LNCaP clone FGC (cell line): ENCODE results near the gene IGF2BP3.

Source experiments
- DNase-seq: peaks from one replicate; pipeline ENCODE4 v3.0.0-alpha.2; 2011; ENCODE audit warnings: low read depth
- H3K4me3 ChIP-seq: 2 replicates; pipeline ENCODE4 v1.5.1; 2011; ENCODE audit warnings: mild to moderate bottlenecking, low read depth, low read length, control low read depth
- CTCF ChIP-seq: IDR thresholded peaks from 2 replicates; pipeline ENCODE4 v1.5.1; 2012; ENCODE audit warnings: mild to moderate bottlenecking; ENCODE audit not compliant: control insufficient read depth, insufficient read depth; ENCODE audit errors: extremely low read depth

IGF2BP3 gene

DNA sequence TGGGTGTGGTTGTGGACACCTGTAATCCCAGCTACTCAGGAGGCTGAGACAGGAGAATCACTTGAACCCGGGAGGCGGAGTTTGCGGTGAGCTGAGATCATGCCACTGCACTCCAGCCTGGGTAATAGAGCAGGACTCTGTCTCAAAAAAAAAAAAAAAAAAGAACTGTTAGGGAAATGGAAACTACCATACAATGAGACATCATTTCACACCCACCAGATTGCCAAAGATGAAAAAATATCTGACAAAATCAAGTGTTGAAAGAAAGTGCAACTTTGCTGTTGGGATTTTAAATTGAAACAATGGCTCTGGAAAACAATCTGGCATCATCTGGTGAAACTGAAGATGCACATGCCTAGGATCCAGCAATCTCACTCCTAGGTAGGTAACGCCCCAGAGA, 187.2 kb downstream of the IGF2BP3 start:
- no peak overlapping the region for H3K4me3 ChIP-seq
- no peak for DNase-seq
- TF ChIP-seq CTCF, result no peak

DNA sequence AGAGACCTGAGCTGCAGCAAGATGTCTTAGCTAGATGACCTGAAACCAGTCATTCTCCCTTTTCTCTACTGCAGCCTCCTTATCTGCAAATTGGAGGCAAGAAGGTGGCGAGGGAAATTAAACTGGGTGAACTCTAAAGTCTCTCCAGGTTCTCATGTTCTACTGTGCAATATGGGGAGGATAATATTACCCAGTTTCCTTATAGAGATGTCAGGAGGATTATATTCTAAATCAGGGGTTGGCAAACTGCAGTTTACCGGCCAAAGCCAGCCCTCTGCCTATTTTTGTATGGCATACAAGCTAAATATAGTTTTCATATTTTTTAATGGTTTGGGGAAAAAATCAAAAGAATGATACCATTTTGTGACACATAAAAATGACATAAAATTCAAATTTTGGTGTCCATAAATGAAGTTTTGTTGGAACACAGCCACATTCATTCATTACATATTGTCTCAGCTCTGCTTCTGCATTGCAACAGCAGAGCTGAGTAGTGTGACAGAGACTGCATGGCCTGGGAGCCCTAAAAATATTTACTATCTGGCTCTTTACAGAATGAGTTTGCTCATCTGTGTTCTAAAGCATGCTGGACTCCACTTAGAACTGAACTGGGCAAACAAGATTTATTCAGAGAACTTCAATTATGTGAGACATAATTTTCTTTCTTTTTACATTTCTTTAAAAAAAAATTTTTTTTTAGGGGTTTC, 190.3 kb downstream of the IGF2BP3 start:
- DNase-seq, result no peak
- TF ChIP-seq CTCF, result no peak
- no peak overlapping the region for H3K4me3 ChIP-seq

- DNase-seq, result peak; percentile 28
- peak; percentile 91 for TF ChIP-seq CTCF
- no peak overlapping the region for H3K4me3 ChIP-seq
These were observed 192.8 kb downstream of the IGF2BP3 start for GRCh38 chr7:23277359-23277989.

DNA sequence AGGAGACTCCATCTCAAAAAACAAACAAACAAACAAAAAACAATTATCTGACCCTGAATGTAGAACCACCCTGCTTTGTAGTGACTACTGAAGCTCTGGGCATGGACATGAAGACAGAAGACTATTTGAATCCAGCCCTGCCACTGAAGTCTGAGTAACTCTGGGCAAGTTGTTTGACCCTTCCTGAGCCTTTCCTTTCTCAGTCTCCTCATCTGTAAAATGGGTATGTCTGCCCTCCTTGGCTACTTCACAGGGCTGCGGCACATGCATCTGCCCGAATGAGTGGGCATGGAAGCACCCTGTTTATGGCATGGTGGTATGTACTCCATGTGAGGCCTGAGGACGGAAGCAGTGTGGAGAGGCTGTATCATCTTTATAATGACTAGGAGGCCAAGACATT, 193.3 kb downstream of the IGF2BP3 start:
- no peak for DNase-seq
- TF ChIP-seq CTCF, result no peak
- H3K4me3 ChIP-seq, result no peak overlapping the region

GRCh38 chr7:23276376-23276775, 193.9 kb downstream of the IGF2BP3 start:
- TF ChIP-seq CTCF, result 0 out of 2 replicates have a peak, but pooled peaks have one; percentile 7
- no peak for DNase-seq
- H3K4me3 ChIP-seq, result no peak overlapping the region

- no peak for TF ChIP-seq CTCF
- no peak overlapping the region for H3K4me3 ChIP-seq
- no peak for DNase-seq
These were observed 194.4 kb downstream of the IGF2BP3 start for GRCh38 chr7:23275912-23276311.
